K562 (cell line): ENCODE data around the gene CTSF. TPM values are rescaled to one million over a fixed set of nuclear protein-coding genes. Genes with fewer than 3 reads are reported as not detected.

Experiments
- CBFA2T2 ChIP-seq: fragments of 450-650 bp; conservative IDR thresholded peaks from 2 replicates; pipeline ENCODE4 v1.6.1; 2017; ENCODE audit warnings: mild to moderate bottlenecking
- CEBPB ChIP-seq: fragments of 450-650 bp; IDR thresholded peaks from 2 replicates; pipeline ENCODE4 v1.6.1; 2016; ENCODE audit warnings: missing genetic modification characterization, missing compliant biosample characterization
- CTBP1 ChIP-seq: fragments of 450-650 bp; IDR thresholded peaks from 2 replicates; pipeline ENCODE4 v1.6.1; 2016; ENCODE audit warnings: borderline replicate concordance
- CTCFL ChIP-seq: IDR thresholded peaks from 2 replicates; pipeline ENCODE4 v1.6.1; 2011; ENCODE audit warnings: borderline replicate concordance, low read depth, mild to moderate bottlenecking, moderate library complexity, low read length; ENCODE audit not compliant: insufficient read depth, poor library complexity, severe bottlenecking
- HDAC6 ChIP-seq: IDR thresholded peaks from 2 replicates; pipeline ENCODE4 v1.6.1; 2012; ENCODE audit warnings: low read depth, mild to moderate bottlenecking, control low read depth, inconsistent platforms, low read length, moderate library complexity
- ILK ChIP-seq: fragments of 450-650 bp; IDR thresholded peaks from 2 replicates; pipeline ENCODE4 v1.6.1; 2016; ENCODE audit warnings: missing genetic modification characterization, low read depth, mild to moderate bottlenecking, missing compliant biosample characterization, moderate library complexity, borderline replicate concordance
- KLF1 ChIP-seq: fragments of 450-650 bp; IDR thresholded peaks from 2 replicates; pipeline ENCODE4 v1.6.1; 2016; ENCODE audit warnings: missing genetic modification characterization, missing compliant biosample characterization
- RERE ChIP-seq: sonication (generic); formaldehyde crosslinking; IDR thresholded peaks from 2 replicates; pipeline ENCODE4 v1.8.0; 2023; ENCODE audit warnings: missing genetic modification reagents, mild to moderate bottlenecking, borderline replicate concordance
- TSHZ1 ChIP-seq: fragments of 250-450 bp; sonication (Bioruptor Pico); IDR thresholded peaks from 2 replicates; pipeline ENCODE4 v1.4.0; 2020; ENCODE audit warnings: mild to moderate bottlenecking, moderate library complexity
- YY1 ChIP-seq, 3 experiments: IDR thresholded peaks; 2 replicates each; pipeline ENCODE4 v1.6.1; 2011; ENCODE audit warnings: low read length in 2 of 3, mild to moderate bottlenecking in 2 of 3, moderate library complexity in 2 of 3, borderline replicate concordance in 1 of 3, control low read depth in 1 of 3, low read depth in 1 of 3; ENCODE audit not compliant: insufficient read depth in 3 of 3, insufficient replicate concordance in 2 of 3, control insufficient read depth in 1 of 3, insufficient read length in 1 of 3; ENCODE audit errors: extremely low read depth in 1 of 3
- ZBTB17 ChIP-seq: fragments of 450-650 bp; formaldehyde crosslinking; IDR thresholded peaks from 2 replicates; pipeline ENCODE4 v1.4.0; 2020; ENCODE audit warnings: mild to moderate bottlenecking
- ZNF384 ChIP-seq: IDR thresholded peaks from 2 replicates; pipeline ENCODE4 v1.6.1; 2012; ENCODE audit warnings: low read depth, low read length, improper control_type of control experiment
- ZNF444 ChIP-seq: fragments of 250-450 bp; sonication (Bioruptor Pico); IDR thresholded peaks from 2 replicates; pipeline ENCODE4 v1.4.0; 2020; ENCODE audit warnings: mild to moderate bottlenecking, moderate library complexity
- polyA plus RNA-seq, 8 experiments: library from polyadenylated mRNA; depleted of rRNA in 4 of 8; stranded (reverse) in 5 of 8; unstranded in 3 of 8; fragments of >200 nt; fragmentation: Nextera tagmentation in 2 of 8; fragmentation: Illumina TruSeq in 1 of 8; extraction: Ambion mirVana in 2 of 8; extraction: Trizol in 1 of 8; gene quantifications; 2 replicates each; pipeline versions ENCODE4 v1.2.1 to v1.2.3, GENCODE V29; 2011 to 2014; ENCODE audit warnings: inconsistent platforms in 1 of 8, missing spikeins in 1 of 8
- total RNA-seq, 7 experiments: library from RNA; depleted of rRNA in 6 of 7; stranded (reverse); fragments of >200 nt in 6 of 7; fragmentation: Illumina TruSeq in 2 of 7; extraction: Trizol in 2 of 7; gene quantifications; 2 replicates each; pipeline versions ENCODE4 v1.2.1 to v1.2.3, GENCODE V29; 2011 to 2021; ENCODE audit warnings: low replicate concordance in 1 of 7

CTSF gene
- total and polyA plus RNA-seq, 9 of the 15 experiments (the other 6 are each of a cell fraction or from before 2014, with no cell fraction given) = 0.41 to 10.5 (median 3.8) TPM

GRCh38 chr11:66616379-66617154, 48.2 kb upstream of the CTSF start, which contains the start of gene RBM14 (continued):
- no peak for TF ChIP-seq CTCFL
- no peak for TF ChIP-seq CBFA2T2
- TF ChIP-seq ZNF384 = no peak
- no peak for TF ChIP-seq CEBPB
- TF ChIP-seq TSHZ1 = no peak
- no peak; the same call in 1 of the 2 replicates for TF ChIP-seq RERE (CRISPR knock-in tag)
- no peak for TF ChIP-seq ILK (tag)
- TF ChIP-seq CTBP1 = peak; percentile 55; the same call in 1 of the 2 replicates
- TF ChIP-seq YY1 (IDR thresholded peaks at IDR 0.05; ENCODE audit: borderline replicate concordance in 1 of 3, control insufficient read depth in 1 of 3, extremely low read depth in 1 of 3, insufficient read depth in 3 of 3, insufficient read length in 1 of 3, insufficient replicate concordance in 2 of 3, low read depth in 1 of 3, low read length in 2 of 3) = peak; percentile 9 to 84 (median 66)
- no peak for TF ChIP-seq KLF1 (tag)
- TF ChIP-seq ZBTB17 = peak; percentile 73
- TF ChIP-seq HDAC6 = no peak
- no peak for TF ChIP-seq ZNF444 (CRISPR knock-in tag)
